Dendritic cell treated with granulocyte-macrophage colony-stimulating factor and Interleukin-4, amounts not matched to agents 40 ng/mL and 50 ng/mL, for 4 days (primary cell): ENCODE measurements around the gene AFAP1L2.

Source experiments
- H3K27ac Mint-ChIP-seq: one replicate; pipeline ENCODE4 v1.8.0; 2022; ENCODE audit warnings: mild to moderate bottlenecking, mixed read lengths
- H3K27me3 Mint-ChIP-seq: one replicate; pipeline ENCODE4 v1.8.0; 2022; ENCODE audit warnings: mild to moderate bottlenecking, mixed read lengths
- H3K36me3 Mint-ChIP-seq: one replicate; pipeline ENCODE4 v1.8.0; 2022; ENCODE audit warnings: low read depth, mixed read lengths
- H3K4me1 Mint-ChIP-seq: one replicate; pipeline ENCODE4 v1.8.0; 2022; ENCODE audit warnings: low read depth, mixed read lengths
- H3K4me3 Mint-ChIP-seq: one replicate; pipeline ENCODE4 v1.8.0; 2022; ENCODE audit warnings: mild to moderate bottlenecking, moderate library complexity, mixed read lengths
- H3K9me3 Mint-ChIP-seq: one replicate; pipeline ENCODE4 v1.8.0; 2022; ENCODE audit warnings: mixed read lengths
- intact Hi-C: fragments of 100-400 bp; cut with micrococcal nuclease; formaldehyde crosslinking; loops from one replicate; pipeline ENCODE4 v1.15.0; 2022

The AFAP1L2 gene

GRCh38 chr10:114319406-114320248 is 84.7 kb downstream of the AFAP1L2 start:
- intact Hi-C loops = no loop called here
- Mint-ChIP-seq H3K27ac (no peak overlapping the region), H3K9me3 (no peaks in the 10 kb centered on the region), H3K4me1 (no peaks in the 10 kb centered on the region), H3K27me3 (no peaks in the 10 kb centered on the region), H3K4me3 (no peak overlapping the region), H3K36me3 (no peaks in the 10 kb centered on the region)

DNA sequence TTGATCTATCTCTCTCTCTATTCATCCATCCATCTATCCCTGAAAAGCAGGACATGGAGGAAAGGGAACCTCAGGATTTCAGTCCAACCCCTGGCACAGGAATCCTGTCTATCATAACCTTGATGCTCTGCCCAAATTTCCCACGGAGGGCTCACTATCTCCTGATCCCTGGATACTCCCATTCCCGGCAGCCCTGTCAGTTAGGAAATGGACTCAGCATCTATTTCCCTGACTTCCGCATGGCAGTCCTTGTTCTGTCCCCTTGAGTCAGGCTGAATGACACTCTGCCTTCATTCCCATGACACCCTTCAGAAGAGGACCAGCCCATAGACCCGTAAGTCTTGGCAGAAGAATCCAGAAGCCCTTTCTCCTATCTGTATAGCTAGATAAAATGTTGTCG is 87.6 kb downstream of the AFAP1L2 start:
- Mint-ChIP-seq H3K36me3 (no peaks in the 10 kb centered on the region), H3K27me3 (no peaks in the 10 kb centered on the region), H3K9me3 (no peaks in the 10 kb centered on the region), H3K4me1 (no peaks in the 10 kb centered on the region), H3K27ac (no peak overlapping the region), H3K4me3 (no peak overlapping the region)
- intact Hi-C loops = no loop called here

- Mint-ChIP-seq H3K4me3 (no peak overlapping the region), H3K9me3 (no peaks in the 10 kb centered on the region), H3K27ac (no peak overlapping the region), H3K27me3 (no peaks in the 10 kb centered on the region), H3K4me1 (no peaks in the 10 kb centered on the region), H3K36me3 (no peaks in the 10 kb centered on the region)
- intact Hi-C loops = no loop called here
Observed at GRCh38 chr10:114315566-114316420, 88.5 kb downstream of the AFAP1L2 start.

DNA sequence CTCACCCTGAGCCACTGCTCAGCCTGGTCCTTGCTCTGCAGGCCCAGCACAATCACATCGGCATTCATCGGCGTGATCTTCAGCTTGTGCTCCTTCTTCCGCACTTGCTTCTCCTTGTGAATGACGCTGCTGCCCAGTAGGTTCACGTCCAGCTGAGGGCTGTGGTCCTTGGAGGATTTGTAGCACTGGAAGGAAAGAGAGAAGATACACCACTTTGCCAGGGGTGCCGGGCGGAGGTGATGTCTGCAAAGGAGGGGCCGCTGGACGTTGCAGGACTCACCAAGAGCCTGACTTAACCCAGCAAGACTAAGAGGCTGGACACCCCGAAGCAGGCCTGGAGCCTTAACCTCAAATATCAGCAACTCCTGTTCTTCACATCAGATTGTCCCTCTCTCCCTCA is 90.4 kb downstream of the AFAP1L2 start:
- Mint-ChIP-seq H3K9me3 (no peaks in the 10 kb centered on the region), H3K4me1 (no peaks in the 10 kb centered on the region), H3K4me3 (no peak overlapping the region), H3K27me3 (no peaks in the 10 kb centered on the region), H3K27ac (no peak overlapping the region), H3K36me3 (no peaks in the 10 kb centered on the region)
- intact Hi-C loops = no loop called here

- no peak overlapping the region for H3K27ac Mint-ChIP-seq
Observed at GRCh38 chr10:114313139-114313538, 91.2 kb downstream of the AFAP1L2 start.

DNA sequence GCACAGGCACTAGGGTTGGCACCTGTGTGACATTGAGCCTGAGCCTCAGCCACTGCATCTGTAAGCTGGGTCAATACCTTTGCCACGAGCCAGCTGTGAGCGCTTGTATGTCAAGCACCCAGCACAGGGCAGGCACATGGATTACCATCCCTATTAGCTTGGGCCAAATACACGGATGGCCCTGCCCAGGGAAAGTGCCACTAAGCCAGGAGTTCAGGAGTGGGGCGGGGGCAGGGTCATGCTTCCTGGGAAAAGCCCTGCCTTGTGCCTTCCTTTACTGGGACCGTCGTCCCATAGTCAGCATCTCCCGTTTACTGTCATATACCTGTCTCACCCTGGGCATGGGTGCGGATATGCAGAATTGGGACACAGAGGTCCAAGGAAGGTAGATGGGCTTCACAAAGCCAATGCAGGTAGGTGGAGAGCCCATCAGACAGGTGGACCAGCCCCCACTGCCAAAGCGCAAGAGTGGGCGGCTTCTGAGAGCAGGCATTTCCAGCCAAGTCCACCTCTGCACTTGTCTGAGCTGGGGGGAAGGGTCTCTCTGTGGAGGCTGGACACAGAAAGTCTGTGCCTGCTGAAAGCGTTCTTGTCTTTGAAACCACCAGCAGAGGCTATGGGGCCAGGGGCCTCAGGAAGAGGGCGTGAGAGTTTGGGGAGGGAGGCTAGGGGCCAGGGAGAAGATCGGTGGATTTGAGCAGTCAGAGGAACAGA is 92.6 kb downstream of the AFAP1L2 start:
- intact Hi-C loops = no loop called here
- Mint-ChIP-seq H3K27ac (no peak overlapping the region), H3K36me3 (no peaks in the 10 kb centered on the region), H3K4me1 (no peaks in the 10 kb centered on the region), H3K27me3 (peaks cover 1% of the 10 kb centered on the region), H3K4me3 (no peak overlapping the region), H3K9me3 (no peaks in the 10 kb centered on the region)

More at GRCh38 chr10:114313139-114313538, 91.2 kb downstream of the AFAP1L2 start:
- intact Hi-C loops = no loop called here
- Mint-ChIP-seq H3K36me3 (no peaks in the 10 kb centered on the region), H3K4me1 (no peaks in the 10 kb centered on the region), H3K4me3 (no peak overlapping the region), H3K9me3 (no peaks in the 10 kb centered on the region), H3K27me3 (no peaks in the 10 kb centered on the region)

DNA sequence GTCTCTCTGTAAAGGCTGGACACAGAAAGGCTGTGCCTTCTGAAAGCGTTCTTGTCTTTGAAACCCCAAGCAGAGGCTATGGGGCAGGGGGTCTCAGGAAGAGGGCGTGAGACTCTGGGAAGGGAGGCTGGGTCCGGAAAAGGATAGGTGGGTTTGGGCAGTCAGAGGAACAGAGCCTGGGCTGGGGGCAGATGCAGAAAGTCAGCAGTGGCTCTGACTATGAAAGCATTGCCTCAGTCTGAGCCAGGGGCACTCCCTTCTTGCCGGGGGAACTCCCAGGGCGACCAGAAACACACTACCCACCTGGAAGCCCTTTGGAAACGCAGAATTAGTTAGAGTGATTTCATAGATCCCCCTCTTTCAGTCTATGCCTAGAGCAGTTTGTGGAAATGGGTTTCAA is 93.3 kb downstream of the AFAP1L2 start:
- no peaks in the 10 kb centered on the region for H3K4me1 Mint-ChIP-seq
- no peak overlapping the region for H3K4me3 Mint-ChIP-seq
- peaks cover 1% of the 10 kb centered on the region for H3K27me3 Mint-ChIP-seq
- H3K27ac Mint-ChIP-seq = no peak overlapping the region
- intact Hi-C loops = no loop called here
- H3K36me3 Mint-ChIP-seq = no peaks in the 10 kb centered on the region
- no peaks in the 10 kb centered on the region for H3K9me3 Mint-ChIP-seq

GRCh38 chr10:114310346-114310745 is 94.0 kb downstream of the AFAP1L2 start:
- Mint-ChIP-seq H3K4me3 (no peak overlapping the region), H3K27ac (no peak overlapping the region), H3K27me3 (peaks cover 1% of the 10 kb centered on the region), H3K4me1 (no peaks in the 10 kb centered on the region), H3K9me3 (no peaks in the 10 kb centered on the region), H3K36me3 (no peaks in the 10 kb centered on the region)
- intact Hi-C loops = no loop called here

DNA sequence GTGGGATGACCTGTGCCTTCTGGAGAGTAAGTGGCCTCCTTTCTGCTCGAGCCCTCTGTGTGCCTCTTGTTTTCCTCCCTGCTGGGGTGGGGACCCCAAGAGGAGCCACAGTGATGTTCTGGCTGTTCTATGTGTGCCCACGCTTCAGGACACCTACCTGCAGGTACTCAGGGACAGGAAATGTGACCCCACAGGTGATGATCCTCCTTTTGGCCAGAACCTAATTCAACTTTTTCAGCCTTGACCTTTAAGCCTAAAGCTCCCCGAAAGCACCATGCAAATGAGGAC is 95.0 kb downstream of the AFAP1L2 start:
- Mint-ChIP-seq H3K27ac (no peak overlapping the region), H3K27me3 (peaks cover 6% of the 10 kb centered on the region), H3K9me3 (no peaks in the 10 kb centered on the region), H3K4me3 (no peak overlapping the region), H3K36me3 (no peaks in the 10 kb centered on the region), H3K4me1 (peaks cover 6% of the 10 kb centered on the region)
- intact Hi-C loops = no loop called here

- intact Hi-C loops = no loop called here
- H3K9me3 Mint-ChIP-seq = no peaks in the 10 kb centered on the region
- H3K4me3 Mint-ChIP-seq = no peak overlapping the region
- H3K27ac Mint-ChIP-seq = no peak overlapping the region
- H3K36me3 Mint-ChIP-seq = no peaks in the 10 kb centered on the region
- peaks cover 11% of the 10 kb centered on the region for H3K4me1 Mint-ChIP-seq
- peaks cover 7% of the 10 kb centered on the region for H3K27me3 Mint-ChIP-seq
Observed at GRCh38 chr10:114308531-114309363, 95.6 kb downstream of the AFAP1L2 start.

- intact Hi-C loops = no loop called here
- Mint-ChIP-seq H3K4me3 (no peak overlapping the region), H3K9me3 (no peaks in the 10 kb centered on the region), H3K36me3 (no peaks in the 10 kb centered on the region), H3K4me1 (peaks cover 11% of the 10 kb centered on the region), H3K27me3 (peaks cover 9% of the 10 kb centered on the region), H3K27ac (no peak overlapping the region)
Observed at GRCh38 chr10:114307731-114308130, 96.6 kb downstream of the AFAP1L2 start.

DNA sequence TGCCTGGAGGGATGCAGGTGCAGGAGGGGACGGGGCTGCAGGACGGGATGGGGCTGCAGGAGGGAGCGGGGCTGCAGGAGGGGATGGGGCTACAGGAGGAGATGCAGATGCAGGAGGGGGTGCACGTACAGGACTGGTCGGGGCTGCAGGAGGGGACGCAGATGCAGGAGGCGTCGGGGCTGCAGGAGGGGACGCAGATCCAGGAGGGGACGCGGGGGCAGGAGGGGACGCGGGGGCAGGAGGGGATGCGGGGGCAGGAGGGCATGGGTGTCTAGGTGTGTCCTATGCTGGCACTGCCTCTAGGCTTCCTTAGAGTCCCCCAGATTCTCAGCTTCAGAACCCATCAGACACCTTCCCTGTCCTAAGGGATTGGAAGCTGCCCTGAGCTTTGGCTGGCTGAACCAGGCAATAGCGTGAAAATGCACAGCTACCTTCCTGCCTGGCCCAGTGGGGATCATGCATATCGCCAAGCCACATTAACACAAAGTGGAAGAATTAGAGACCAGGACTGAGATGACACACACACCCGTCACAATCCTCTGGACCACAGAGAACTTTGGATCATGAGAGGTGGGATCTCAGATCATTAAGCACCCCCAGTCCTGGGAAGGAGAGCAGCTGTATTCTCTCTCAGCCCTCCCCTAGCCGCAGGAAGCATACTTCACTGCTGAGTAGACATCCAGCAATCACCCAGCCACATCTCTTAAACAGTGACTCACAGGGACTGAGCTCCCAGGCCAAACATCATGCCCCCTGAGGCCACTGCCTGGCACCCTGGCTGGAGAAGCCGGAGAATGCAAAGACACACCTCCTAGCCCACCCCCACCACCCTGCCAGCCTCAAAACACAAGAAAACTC is 98.0 kb downstream of the AFAP1L2 start:
- no peak overlapping the region for H3K4me3 Mint-ChIP-seq
- no peaks in the 10 kb centered on the region for H3K36me3 Mint-ChIP-seq
- no peak overlapping the region for H3K27ac Mint-ChIP-seq
- no peaks in the 10 kb centered on the region for H3K9me3 Mint-ChIP-seq
- intact Hi-C loops = no loop called here
- peaks cover 9% of the 10 kb centered on the region for H3K27me3 Mint-ChIP-seq
- H3K4me1 Mint-ChIP-seq = peaks cover 11% of the 10 kb centered on the region

DNA sequence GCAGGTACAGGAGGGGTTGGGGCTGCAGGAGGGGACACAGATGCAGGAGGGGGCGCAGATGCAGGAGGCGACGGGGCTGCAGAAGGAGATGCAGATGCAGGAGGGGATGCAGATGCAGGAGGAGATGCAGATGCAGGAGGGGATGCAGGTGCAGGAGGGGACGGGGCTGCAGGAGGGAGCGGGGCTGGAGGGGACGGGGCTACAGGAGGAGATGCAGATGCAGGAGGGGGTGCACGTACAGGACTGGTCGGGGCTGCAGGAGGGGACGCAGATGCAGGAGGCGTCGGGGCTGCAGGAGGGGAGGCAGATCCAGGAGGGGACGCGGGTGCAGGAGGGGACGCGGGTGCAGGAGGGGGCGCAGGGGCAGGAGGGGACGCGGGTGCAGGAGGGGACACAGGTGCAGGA is 98.8 kb downstream of the AFAP1L2 start:
- intact Hi-C loops = no loop called here
- peaks cover 9% of the 10 kb centered on the region for H3K27me3 Mint-ChIP-seq
- H3K9me3 Mint-ChIP-seq = no peaks in the 10 kb centered on the region
- no peak overlapping the region for H3K4me3 Mint-ChIP-seq
- no peak overlapping the region for H3K27ac Mint-ChIP-seq
- H3K36me3 Mint-ChIP-seq = no peaks in the 10 kb centered on the region
- H3K4me1 Mint-ChIP-seq = peaks cover 11% of the 10 kb centered on the region
